A549 (cell line): Measurements from ENCODE around the gene C1orf115.

ENCODE experiments used
- MAX ChIP-seq: IDR thresholded peaks from 2 replicates; pipeline ENCODE4 v1.6.1; 2012
- TP53 ChIP-seq: fragments of 250-450 bp; sonication (Bioruptor Pico); IDR thresholded peaks from 2 replicates; pipeline ENCODE4 v1.5.0; 2021; ENCODE audit warnings: mild to moderate bottlenecking, moderate library complexity

DNA sequence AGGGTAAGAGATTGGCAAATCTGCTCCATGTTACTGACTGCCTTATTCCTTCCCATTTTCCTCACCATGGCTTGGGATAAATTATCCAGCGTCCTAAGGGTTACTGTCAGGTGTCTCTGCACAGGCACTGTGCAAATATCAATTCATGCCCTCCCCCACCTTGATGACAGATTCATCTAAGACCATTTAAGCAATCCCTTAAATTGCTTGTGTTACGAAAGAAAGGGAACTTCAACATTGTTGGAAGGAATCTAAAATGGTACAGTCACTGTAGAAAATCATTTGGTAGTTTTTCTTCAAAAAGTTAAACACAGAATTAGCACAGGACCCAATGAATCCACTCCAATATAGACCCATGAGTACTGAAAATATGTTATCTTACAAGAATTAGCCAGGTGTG lies 40.3 kb downstream of the C1orf115 start:
- TF ChIP-seq MAX (no peak), TP53 (no peak)
